Spinal cord (tissue), 10 donors: Measurements from ENCODE around the gene LAMB4. TPM values are rescaled to one million over a fixed set of nuclear protein-coding genes. Genes with fewer than 3 reads are reported as not detected.

Source experiments
- DNase-seq, 6 donors: peaks; one replicate each; pipeline versions ENCODE4 v3.0.0 to v3.0.0-alpha.2; 2013 to 2015; ENCODE audit warnings: low spot score in 6 of 6, low read depth in 4 of 6
- H3K27ac ChIP-seq: one replicate; pipeline ENCODE4 v1.5.1; 2013; ENCODE audit warnings: low read depth, low read length, control low read depth
- H3K27me3 ChIP-seq: one replicate; pipeline ENCODE4 v1.6.1; 2013; ENCODE audit warnings: low read length; ENCODE audit not compliant: control insufficient read depth, insufficient read depth
- H3K36me3 ChIP-seq: one replicate; pipeline ENCODE4 v1.6.1; 2013; ENCODE audit warnings: low read length; ENCODE audit not compliant: control insufficient read depth, insufficient read depth
- H3K4me1 ChIP-seq: one replicate; pipeline ENCODE4 v1.6.1; 2013; ENCODE audit warnings: low read length; ENCODE audit not compliant: control insufficient read depth, insufficient read depth
- H3K4me3 ChIP-seq: one replicate; pipeline ENCODE4 v1.5.1; 2013; ENCODE audit warnings: low read depth, low read length, control low read depth
- H3K9me3 ChIP-seq: one replicate; pipeline ENCODE4 v1.6.1; 2013; ENCODE audit warnings: low read length; ENCODE audit not compliant: control insufficient read depth, insufficient read depth
- WGBS: methylation state at CpG from one replicate; pipeline ENCODE4 v1.1.5; 2013; ENCODE audit warnings: missing lambda C conversion rate; ENCODE audit not compliant: insufficient coverage; 5-methylcytosine and 5-hydroxymethylcytosine counted together
- polyA plus RNA-seq, 2 donors: library from polyadenylated mRNA; unstranded; fragments of 120-200 nt; gene quantifications; one replicate each; pipeline ENCODE4 v1.2.1, GENCODE V29; 2013; ENCODE audit not compliant: insufficient read length in 2 of 2
- total RNA-seq, 2 donors: library from RNA; depleted of rRNA in 1 of 2; stranded (reverse); fragments of 120-200 nt in 1 of 2; fragments of >200 nt in 1 of 2; gene quantifications; one replicate each; pipeline versions ENCODE4 v1.2.3 to v1.2.4, GENCODE V29; 2013 to 2014
- donor health status: healthy.

The LAMB4 gene
- total and polyA plus RNA-seq, 4 donors: 0.19 to 0.50 (median 0.29) TPM

DNA sequence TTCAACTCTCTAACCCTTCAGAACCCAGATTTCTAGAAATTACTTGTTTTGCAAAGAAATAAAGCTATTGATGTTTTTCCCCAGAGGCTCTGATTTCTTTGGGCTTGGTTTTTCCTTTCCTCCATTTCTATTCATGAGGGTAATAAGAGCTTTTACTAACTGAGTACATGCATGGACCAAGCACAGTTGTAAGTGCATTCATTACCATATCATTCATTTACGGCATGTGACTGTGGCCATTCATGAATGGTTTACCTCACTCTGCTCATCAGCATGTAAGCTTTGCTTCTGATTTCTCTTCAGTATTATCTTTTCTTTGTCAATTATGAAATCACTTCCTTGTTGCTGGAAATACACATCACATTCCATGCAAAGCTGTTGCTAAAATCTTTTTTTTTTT, 42.4 kb downstream of the LAMB4 start:
- Histone ChIP-seq H3K4me1 (no peaks in the 10 kb centered on the region), H3K27me3 (no peaks in the 10 kb centered on the region), H3K27ac (no peak overlapping the region), H3K4me3 (no peak overlapping the region), H3K36me3 (no peaks in the 10 kb centered on the region), H3K9me3 (no peaks in the 10 kb centered on the region)
- no peak for DNase-seq
- 100% methylated on average over 1 of the region's 1 CpG for WGBS

- Histone ChIP-seq H3K27ac (no peak overlapping the region), H3K4me1 (no peaks in the 10 kb centered on the region), H3K9me3 (no peaks in the 10 kb centered on the region), H3K4me3 (no peak overlapping the region), H3K36me3 (no peaks in the 10 kb centered on the region), H3K27me3 (no peaks in the 10 kb centered on the region)
- DNase-seq: no peak
- 100% methylated on average over 1 of the region's 2 CpGs for WGBS
Observed at GRCh38 chr7:108086962-108087361, 43.2 kb downstream of the LAMB4 start.

DNA sequence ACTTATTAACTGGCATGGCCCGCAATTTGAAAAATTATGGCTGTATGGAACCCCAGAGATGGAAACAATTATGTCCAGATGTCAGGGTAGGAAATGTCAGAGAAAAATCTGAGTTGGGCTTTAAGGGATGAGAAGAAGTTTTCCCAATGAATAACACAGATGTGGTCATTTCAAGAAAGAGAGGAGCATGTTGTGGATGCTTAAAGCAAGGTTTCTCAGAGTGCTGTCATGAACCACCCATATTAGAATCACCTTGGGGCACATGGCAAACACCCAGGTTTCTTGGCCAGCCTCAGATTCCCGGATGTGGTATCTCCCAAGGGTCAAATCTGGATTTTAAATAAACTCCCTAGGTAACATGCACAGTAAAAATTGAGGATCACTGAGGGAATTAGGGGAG, 43.6 kb downstream of the LAMB4 start:
- Histone ChIP-seq H3K4me3 (no peak overlapping the region), H3K27ac (no peak overlapping the region), H3K36me3 (no peaks in the 10 kb centered on the region), H3K27me3 (no peaks in the 10 kb centered on the region), H3K4me1 (no peaks in the 10 kb centered on the region), H3K9me3 (no peaks in the 10 kb centered on the region)
- no peak for DNase-seq
- no CpG with 5 or more reads among the region's 2 CpGs for WGBS

DNA sequence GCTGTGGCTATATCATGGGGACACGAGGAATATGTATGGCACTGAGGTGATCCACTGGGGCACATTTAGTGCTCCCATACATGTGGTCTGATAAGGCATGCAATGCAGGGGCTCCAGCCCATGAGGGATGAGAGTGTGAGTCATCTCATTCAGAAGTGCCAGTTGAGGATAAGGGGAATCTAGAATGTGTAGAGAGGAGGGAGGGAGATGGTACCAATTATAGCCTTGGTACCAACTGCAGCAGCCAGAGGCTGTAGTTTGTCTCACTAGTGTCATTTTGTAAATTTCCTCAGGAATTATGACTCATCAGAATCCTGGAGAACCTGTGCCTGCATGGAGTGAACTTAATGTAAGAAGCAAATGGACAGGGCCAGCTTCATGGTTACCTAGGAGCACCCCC, 46.2 kb downstream of the LAMB4 start:
- DNase-seq: no peak
- Histone ChIP-seq H3K27me3 (no peaks in the 10 kb centered on the region), H3K4me1 (no peaks in the 10 kb centered on the region), H3K36me3 (no peaks in the 10 kb centered on the region), H3K9me3 (no peaks in the 10 kb centered on the region), H3K27ac (no peak overlapping the region), H3K4me3 (no peak overlapping the region)
- 100% methylated on average over 1 of the region's 1 CpG for WGBS

DNA sequence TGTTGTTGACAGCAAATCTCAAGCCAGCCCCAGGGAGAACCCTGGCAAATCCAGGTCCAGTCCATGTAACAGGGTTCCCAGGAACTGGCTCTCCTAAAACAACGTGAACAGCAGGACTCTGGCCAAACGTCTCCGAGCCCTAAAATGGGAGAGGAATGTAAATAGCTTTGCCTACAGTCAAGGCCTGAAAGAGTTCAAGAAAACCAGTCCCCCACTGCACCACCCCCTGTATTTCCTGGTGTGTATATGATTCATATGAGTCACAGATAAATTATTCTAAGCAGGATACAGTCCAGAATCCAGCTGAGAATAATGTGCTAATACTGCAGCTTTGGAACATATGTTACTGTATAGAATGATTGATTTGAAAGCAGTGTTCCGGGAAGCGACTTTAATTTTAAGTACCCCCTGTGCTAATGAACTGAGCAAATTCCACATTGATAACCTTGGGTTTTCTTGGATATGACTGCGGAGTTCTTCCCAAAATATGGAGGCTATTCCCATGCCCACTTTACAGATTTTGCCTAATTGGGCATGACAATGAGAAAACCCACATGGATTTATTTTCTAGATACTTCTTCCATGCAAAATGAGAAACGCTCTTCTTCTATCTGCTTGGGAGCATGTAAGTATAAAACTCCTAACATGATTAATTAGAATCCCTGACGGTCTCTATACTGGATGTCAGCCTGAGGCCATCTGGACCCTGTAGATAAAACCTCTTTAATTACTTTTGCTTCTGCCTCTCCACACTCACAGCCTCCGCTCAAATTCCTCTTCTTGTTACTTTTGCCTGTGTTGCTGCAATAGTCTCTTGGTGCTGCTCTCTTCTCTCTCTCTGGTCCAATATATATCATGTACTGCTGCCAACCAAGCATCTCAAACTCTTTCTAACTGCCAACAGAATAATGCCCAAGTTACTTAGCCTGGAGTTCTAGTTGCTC, 50.2 kb downstream of the LAMB4 start:
- no peak overlapping the region for H3K4me3 ChIP-seq
- 42% methylated on average over 5 of the region's 9 CpGs for WGBS

GRCh38 chr7:108079276-108079647, 50.9 kb downstream of the LAMB4 start:
- Histone ChIP-seq H3K27me3 (no peaks in the 10 kb centered on the region), H3K36me3 (no peaks in the 10 kb centered on the region), H3K4me1 (no peaks in the 10 kb centered on the region), H3K4me3 (no peak overlapping the region), H3K27ac (no peak overlapping the region), H3K9me3 (no peaks in the 10 kb centered on the region)
- WGBS: no CpG with 5 or more reads among the region's 1 CpG
- peak in 1 of 6 donors; percentile 65 for DNase-seq

More for the DNA sequence above, 50.2 kb downstream of the LAMB4 start:
- Histone ChIP-seq H3K9me3 (no peaks in the 10 kb centered on the region), H3K36me3 (no peaks in the 10 kb centered on the region), H3K27ac (no peak overlapping the region), H3K27me3 (no peaks in the 10 kb centered on the region), H3K4me1 (no peaks in the 10 kb centered on the region)
- peak in 2 of 6 donors; percentile 19 to 66 for DNase-seq

DNA sequence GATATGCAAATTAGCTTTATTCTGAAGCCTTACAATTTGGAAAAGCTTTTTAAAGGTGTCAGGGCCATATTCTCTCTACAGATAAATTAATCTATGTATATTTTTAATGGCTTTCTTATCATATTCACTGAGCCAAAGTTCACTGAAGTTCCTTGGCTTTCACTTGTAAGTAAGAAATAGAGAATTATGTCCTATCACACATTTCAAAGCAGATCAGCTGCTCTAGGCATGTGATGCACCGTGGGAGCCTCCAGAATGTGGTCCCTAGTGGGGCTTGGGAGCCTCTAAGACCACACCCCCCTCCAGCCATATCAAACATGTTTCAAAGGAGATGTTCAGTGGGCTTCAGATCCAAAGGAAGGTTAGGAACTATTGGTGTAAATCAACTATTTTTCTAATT, 51.5 kb downstream of the LAMB4 start:
- DNase-seq: no peak
- WGBS: no CpG with 5 or more reads among the region's 1 CpG

GRCh38 chr7:108078211-108078673, 51.9 kb downstream of the LAMB4 start:
- H3K27ac ChIP-seq: no peak overlapping the region
- no peak overlapping the region for H3K4me3 ChIP-seq
- H3K9me3 ChIP-seq: no peaks in the 10 kb centered on the region
- DNase-seq: no peak
- H3K36me3 ChIP-seq: no peaks in the 10 kb centered on the region
- H3K27me3 ChIP-seq: no peaks in the 10 kb centered on the region
- 100% methylated on average over 1 of the region's 1 CpG for WGBS
- no peaks in the 10 kb centered on the region for H3K4me1 ChIP-seq

More for the DNA sequence above, 51.5 kb downstream of the LAMB4 start:
- Histone ChIP-seq H3K36me3 (no peaks in the 10 kb centered on the region), H3K4me3 (no peak overlapping the region), H3K4me1 (no peaks in the 10 kb centered on the region), H3K9me3 (no peaks in the 10 kb centered on the region), H3K27ac (no peak overlapping the region), H3K27me3 (no peaks in the 10 kb centered on the region)

DNA sequence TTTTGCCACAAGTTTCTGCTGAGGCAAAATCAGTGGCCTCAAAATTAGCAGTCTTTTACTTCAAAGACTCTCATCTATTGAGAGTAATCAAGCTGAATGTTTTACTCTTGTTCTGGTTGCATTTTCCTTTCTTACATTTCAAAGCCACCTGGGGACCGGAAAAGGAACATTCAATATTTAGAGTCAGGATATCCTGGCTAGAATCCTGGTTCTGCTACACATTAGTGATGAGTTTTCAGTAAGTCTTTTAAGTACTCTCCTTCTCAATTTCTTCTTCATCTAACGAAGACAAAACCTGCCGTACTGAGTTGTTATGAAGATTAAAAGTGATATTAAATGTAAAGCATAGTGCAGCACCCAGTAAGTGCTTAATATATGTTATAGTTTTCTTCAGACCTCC, 52.5 kb downstream of the LAMB4 start:
- DNase-seq: no peak
- H3K4me3 ChIP-seq: no peak overlapping the region
- H3K27me3 ChIP-seq: no peaks in the 10 kb centered on the region
- WGBS: no CpG with 5 or more reads among the region's 3 CpGs
- H3K9me3 ChIP-seq: no peaks in the 10 kb centered on the region
- no peaks in the 10 kb centered on the region for H3K36me3 ChIP-seq
- H3K4me1 ChIP-seq: no peaks in the 10 kb centered on the region
- no peak overlapping the region for H3K27ac ChIP-seq

GRCh38 chr7:108076156-108076555, 54.0 kb downstream of the LAMB4 start:
- H3K27ac ChIP-seq: no peak overlapping the region
- H3K27me3 ChIP-seq: no peaks in the 10 kb centered on the region
- no peak for DNase-seq
- no peaks in the 10 kb centered on the region for H3K9me3 ChIP-seq
- no peak overlapping the region for H3K4me3 ChIP-seq
- H3K36me3 ChIP-seq: no peaks in the 10 kb centered on the region
- H3K4me1 ChIP-seq: no peaks in the 10 kb centered on the region
